ENCODE data around the gene ROMO1.
"Not testable (repeated sequence)": the region's sequence is repeated elsewhere in the genome, so short reads cannot be mapped to it uniquely, and the experiment has no call there.

Gene ROMO1

GRCh38 chr20:35680452-35681183 lies 18.6 kb upstream of the ROMO1 start:
- DNase-seq (ENCODE audit: low read depth, low spot score), result no peak

GRCh38 chr20:35681960-35682359 lies 17.2 kb upstream of the ROMO1 start:
- no peak for DNase-seq (ENCODE audit: low read depth, low spot score)

- DNase-seq (ENCODE audit: low read depth, low spot score), result not testable (repeated sequence)
These were observed 13.8 kb upstream of the ROMO1 start for GRCh38 chr20:35685368-35685767.

GRCh38 chr20:35686872-35687271 lies 12.3 kb upstream of the ROMO1 start:
- DNase-seq (ENCODE audit: low read depth, low spot score), result peak; percentile 52

- DNase-seq (ENCODE audit: low read depth, low spot score), result no peak
These were observed 8.9 kb upstream of the ROMO1 start for GRCh38 chr20:35690265-35690664.

GRCh38 chr20:35695245-35695749 lies 3.9 kb upstream of the ROMO1 start:
- DNase-seq (ENCODE audit: low read depth, low spot score), result no peak

GRCh38 chr20:35695978-35696377 lies 3.2 kb upstream of the ROMO1 start:
- DNase-seq (ENCODE audit: low read depth, low spot score), result no peak

- DNase-seq (ENCODE audit: low read depth, low spot score), result no peak
These were observed 1.4 kb upstream of the ROMO1 start for GRCh38 chr20:35697696-35698297.

GRCh38 chr20:35698298-35699126 lies 693 bp upstream of the ROMO1 start:
- DNase-seq (ENCODE audit: low read depth, low spot score), result no peak

GRCh38 chr20:35699957-35700624 lies 886 bp downstream of the ROMO1 start:
- no peak for DNase-seq (ENCODE audit: low read depth, low spot score)

- no peak for DNase-seq (ENCODE audit: low read depth, low spot score)
These were observed 1.5 kb downstream of the ROMO1 start for GRCh38 chr20:35700625-35701148.

- DNase-seq (ENCODE audit: low read depth, low spot score), result no peak
These were observed 3.0 kb downstream of the ROMO1 start for GRCh38 chr20:35702051-35702823.

GRCh38 chr20:35702824-35703695 lies 3.9 kb downstream of the ROMO1 start:
- no peak for DNase-seq (ENCODE audit: low read depth, low spot score)

- no peak for DNase-seq (ENCODE audit: low read depth, low spot score)
These were observed 5.5 kb downstream of the ROMO1 start for GRCh38 chr20:35704514-35705261.

- DNase-seq (ENCODE audit: low read depth, low spot score), result not testable (repeated sequence)
These were observed 6.7 kb downstream of the ROMO1 start for GRCh38 chr20:35705894-35706293.

- not testable (repeated sequence) for DNase-seq (ENCODE audit: low read depth, low spot score)
These were observed 7.7 kb downstream of the ROMO1 start for GRCh38 chr20:35706591-35707529.

GRCh38 chr20:35708502-35708901 lies 9.3 kb downstream of the ROMO1 start:
- no peak for DNase-seq (ENCODE audit: low read depth, low spot score)

- DNase-seq (ENCODE audit: low read depth, low spot score), result no peak
These were observed 10.1 kb downstream of the ROMO1 start for GRCh38 chr20:35709259-35709658.

Data from ELF-1 (cell line).